HG03196 (cell line): Measurements from ENCODE around the gene ABCB4.
"Not testable (repeated sequence)": the region's sequence is repeated elsewhere in the genome, so short reads cannot be mapped to it uniquely, and the experiment has no call there.

ENCODE experiments used
- ATAC-seq: cut with Tn5 transposase; IDR thresholded peaks from one replicate; pipeline ENCODE4 v1.9.1; 2021; ENCODE audit not compliant: unreplicated experiment

The ABCB4 gene

DNA sequence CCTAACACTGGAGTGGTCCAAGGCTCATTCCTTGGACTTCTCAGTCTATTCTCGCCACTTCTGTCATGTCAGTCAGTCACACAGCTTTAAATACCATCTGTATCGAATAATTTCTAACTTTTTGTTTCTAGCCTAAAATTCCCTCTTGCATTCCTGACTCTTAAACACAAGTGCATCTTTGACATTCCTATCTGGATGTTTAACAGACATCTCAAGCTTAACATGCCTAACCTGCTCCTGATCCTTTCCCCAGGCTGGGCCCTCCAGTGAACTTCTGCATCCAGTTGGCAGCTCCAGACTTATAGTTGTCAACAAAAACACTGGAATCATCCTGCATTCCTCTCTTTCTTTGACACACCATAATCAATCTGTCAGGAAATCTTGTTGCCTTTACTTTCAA, 4.5 kb upstream of the ABCB4 start:
- no peak for ATAC-seq

DNA sequence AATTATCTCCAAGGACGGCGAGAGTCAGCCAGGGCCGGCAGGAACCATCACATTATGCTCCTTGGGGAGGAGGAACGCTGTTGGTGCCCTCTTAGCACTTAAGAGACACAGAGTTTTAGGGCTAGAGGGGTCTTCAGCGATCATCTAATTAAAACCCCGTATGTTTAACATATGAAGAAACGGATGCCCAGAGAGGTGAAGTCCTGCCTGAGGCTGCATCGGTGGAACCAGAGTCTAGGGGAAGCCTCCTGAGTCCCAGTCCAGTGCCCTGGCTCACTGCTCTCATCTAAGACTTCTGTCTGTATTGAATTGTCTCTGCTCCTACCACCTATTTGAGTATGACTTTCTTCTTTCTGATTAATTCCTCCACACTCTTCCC, 688 bp upstream of the ABCB4 start:
- no peak for ATAC-seq

DNA sequence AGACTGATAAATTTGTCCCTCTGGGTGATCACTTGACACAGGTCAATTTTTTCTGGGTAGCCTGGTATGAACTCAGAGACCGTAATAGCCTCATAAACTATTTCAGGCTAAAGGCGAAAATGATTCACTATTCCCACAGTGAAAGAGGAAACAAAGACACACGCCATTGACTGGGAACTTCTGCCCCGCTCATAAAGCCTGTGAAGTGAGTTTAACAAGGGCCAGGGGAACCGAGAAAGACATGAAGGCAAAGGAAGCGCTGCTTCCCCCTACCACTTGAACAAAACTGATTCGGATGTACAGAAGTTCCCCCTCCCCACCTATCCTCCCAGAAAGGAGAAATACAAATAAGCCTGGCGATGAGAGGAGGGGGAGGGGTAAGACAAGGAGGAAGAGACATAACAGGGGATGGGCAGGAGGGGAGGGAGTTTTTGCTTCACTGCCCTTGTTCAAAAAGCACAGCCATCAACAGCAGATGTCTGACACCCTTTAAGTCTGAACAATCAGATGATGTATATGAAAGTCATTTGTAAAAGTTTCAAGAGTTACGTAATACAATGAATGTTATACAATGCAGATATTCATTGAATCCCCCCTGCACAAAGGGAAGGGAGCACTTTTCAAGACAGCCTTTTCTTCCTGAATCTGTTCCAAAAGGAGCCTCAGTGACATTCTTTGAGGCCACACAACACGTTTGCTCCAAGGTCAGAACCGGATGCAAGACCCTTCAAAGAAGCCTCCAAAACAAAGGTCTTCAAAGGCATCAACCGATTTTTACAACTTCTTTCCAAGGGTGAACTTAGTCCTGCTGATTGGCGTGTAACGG, 734 bp downstream of the ABCB4 start:
- peak; percentile 84 for ATAC-seq

DNA sequence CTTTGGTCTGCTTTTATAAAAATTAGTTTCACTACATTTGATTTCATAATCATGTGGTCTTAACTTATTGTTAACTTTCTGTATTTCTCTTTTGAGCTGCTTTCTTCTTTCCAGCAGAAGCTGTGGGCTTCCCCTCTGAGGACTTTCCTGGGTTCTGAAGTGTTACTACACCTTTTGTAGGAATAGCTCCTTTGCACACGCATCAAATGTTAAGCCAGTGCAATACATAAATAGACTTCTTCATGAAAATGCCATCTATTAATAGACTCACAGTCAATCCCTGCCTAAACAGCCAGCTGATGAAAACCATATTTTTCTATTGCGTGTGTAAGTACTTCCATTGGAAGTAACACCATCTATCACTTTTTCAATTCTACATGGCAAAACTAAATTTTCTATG, 1.5 kb downstream of the ABCB4 start:
- ATAC-seq: peak; percentile 9

DNA sequence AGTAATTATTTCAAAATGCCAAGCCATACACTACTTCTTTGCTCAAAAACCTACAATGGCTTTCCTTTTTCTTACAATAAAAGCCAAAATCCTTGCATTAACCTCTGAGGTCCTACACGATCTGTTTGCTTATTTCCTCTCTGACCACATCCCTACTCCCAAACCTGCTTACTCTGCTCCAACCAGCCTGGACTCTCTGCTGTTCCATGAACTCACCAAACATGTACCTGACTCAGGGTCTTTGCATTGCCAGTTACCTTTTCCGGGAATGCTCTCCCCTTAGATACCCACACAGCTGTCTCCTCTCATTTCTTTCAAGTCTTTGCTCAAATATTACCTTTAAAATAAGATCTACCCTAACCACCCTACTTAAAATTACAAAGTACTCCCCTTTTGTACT, 2.3 kb downstream of the ABCB4 start:
- no peak for ATAC-seq

DNA sequence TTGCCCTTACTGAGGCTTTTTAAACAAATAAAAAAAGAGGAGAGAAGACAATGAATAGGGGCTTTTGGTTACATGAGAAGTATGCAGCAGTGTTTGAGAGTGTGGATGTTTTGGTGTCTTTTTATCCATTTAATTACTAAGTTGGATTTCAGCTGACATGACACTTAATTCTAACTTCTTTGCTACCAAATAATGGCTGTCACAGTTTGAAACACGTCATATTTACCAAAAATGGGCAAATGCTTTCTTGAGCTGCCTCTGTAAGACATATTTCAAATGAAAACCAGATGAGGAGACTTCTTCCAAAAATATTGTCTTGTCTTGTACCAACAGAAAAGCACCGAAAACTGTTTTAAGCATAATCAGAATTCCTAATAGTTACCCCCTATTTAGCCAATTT, 4.0 kb downstream of the ABCB4 start:
- no peak for ATAC-seq

DNA sequence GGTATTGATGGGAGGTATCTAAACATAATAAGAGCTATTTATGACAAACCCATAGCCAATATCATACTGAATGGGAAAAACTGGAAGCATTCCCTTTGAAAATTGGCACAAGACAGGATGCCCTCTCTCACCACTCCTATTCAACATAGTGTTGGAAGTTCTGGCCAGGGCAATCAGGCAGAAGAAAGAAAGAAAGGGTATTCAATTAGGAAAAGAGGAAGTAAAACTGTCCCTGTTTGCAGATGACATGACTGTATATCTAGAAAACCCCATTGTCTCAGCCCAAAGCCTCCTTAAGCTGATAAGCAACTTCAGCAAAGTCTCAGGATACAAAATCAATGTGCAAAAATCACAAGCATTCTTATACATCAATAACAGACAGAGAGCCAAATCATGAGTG, 6.3 kb downstream of the ABCB4 start:
- not testable (repeated sequence) for ATAC-seq

DNA sequence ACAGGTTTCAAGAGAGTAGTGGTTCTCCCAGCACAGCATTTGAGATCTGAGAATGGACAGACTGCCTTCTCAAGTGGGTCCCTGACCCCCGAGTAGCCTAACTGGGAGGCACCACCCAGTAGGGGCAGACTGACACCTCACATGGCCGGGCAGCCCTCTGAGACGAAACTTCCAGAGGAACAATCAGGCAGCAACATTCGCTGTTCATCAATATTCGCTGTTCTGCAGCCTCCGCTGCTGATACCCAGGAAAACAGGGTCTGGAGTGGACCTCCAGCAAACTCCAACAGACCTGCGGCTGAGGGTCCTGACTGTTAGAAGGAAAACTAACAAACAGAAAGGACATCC, 10.0 kb downstream of the ABCB4 start:
- not testable (repeated sequence) for ATAC-seq

DNA sequence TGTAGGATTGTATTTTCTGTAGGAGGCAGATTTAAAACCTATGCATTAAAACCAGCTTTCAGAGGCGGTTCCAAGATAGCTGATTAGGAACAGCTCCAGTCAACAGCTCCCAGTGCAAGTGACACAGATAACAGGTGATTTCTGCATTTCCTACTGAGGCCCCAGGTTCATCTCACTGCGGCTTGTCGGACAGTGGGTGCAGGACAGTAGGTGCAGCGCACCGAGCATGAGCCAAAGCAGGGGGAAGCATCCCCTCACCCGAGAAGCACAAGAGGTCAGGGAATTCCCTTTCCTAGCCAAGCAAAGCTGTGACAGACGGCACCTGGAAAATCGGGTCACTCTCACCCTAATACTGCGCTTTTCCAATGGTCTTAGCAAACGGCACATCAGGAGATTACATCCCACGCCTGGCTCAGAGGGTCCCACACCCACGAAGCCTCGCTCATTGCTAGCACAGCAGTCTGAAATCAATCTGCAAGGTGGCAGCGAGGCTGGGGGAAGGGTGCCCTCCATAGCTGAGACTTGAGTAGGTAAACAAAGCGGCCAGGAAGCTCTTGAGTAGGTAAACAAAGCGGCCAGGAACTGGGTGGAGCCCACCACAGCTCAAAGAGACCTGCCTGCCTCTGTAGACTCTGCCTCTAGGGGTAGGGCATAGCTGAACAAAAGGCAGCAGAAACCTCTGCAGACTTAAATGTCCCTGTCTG, 10.5 kb downstream of the ABCB4 start:
- ATAC-seq: not testable (repeated sequence)

DNA sequence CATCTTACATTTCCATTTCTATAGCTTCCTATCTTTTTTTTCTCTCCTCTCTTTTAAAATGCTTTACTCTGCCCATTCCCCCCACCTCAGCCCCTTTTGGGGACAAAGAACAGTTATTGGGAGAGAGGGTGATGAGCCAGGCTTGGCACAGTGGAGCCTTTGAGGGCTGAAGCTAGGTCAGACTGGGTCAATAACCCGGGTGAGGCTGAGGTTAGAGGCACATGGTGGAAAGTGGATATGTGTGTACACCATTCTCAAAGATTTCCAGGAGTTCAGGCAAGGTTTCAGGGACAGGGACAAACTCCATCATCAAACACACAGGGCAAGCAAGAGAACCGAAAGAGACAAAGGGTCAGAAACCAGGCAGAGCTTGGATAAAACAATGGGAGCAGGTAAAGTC, 11.5 kb downstream of the ABCB4 start:
- ATAC-seq: no peak

DNA sequence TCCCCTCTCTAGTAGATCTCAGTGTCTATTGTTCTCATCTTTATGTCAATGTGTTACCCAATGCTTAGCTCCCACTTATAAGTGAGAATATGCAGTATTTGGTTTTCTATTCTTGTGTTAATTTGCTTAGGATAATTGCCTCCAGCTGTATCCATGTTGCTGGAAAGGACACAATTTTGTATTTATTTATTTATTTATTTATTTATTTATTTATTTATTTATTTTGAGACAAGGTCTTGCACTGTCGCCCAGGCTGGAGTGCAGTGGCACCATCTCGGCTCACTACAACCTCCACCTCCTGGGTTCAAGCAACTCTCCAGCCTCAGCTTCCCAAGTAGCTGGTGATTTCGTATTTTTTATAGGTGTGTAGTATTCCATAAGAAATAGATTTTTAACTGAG, 15.0 kb downstream of the ABCB4 start:
- ATAC-seq: not testable (repeated sequence)

DNA sequence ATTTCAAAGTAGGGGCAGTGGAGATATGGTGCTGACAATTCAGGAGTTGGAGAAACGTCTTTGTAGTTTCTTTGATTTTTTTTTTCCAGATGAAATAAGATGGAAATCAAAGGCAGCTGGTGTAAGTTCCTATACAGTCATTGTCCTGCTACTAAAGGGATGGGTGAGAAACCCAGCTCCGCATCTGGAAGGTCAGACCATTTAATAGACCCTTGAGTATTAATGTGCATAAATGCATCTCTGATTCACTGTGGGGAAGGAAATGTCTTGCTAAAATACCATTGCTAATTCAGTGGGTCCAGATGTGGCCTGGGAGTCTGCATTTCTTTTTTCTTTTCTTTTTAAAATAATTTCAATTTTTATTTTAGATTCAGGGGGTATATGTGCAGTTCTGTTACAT, 15.5 kb downstream of the ABCB4 start:
- ATAC-seq: no peak

DNA sequence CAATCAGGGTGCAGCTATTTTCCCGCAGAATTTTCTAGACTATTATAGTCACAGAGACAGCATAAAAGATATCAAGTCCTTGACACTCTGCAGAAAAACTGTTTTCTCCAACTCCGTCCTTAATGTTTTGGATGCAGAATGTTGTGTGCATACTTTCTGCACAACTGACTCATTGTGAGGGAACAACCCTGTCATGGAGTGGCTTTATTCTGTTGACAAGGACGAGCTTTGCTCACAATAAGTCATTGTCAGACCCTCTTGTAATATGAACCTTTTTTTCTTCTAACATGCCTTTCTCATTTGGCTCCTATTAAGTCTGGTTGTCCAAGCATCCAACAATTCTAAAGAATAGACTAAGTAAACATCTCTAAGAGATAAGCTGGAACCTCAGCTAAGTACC, 17.3 kb downstream of the ABCB4 start:
- ATAC-seq: no peak

DNA sequence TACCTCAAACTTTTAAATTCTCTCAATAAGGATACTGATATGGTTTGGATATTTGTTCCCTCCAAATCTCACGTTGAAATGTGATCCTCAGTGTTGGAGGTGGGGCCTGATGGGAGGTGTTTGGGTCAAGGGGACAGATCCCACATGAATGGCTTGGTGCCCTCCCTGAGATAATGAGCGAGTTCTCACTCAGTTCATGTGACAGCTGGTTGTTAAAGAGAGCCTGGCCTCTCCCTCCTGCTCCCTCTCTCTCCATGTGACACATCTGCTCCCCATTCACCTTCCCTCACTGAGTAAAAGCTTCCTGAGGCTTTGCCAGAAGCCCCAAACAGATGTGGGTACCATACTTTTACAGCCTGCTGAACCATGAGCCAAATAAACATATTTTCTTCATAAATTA, 19.2 kb downstream of the ABCB4 start:
- ATAC-seq: no peak

DNA sequence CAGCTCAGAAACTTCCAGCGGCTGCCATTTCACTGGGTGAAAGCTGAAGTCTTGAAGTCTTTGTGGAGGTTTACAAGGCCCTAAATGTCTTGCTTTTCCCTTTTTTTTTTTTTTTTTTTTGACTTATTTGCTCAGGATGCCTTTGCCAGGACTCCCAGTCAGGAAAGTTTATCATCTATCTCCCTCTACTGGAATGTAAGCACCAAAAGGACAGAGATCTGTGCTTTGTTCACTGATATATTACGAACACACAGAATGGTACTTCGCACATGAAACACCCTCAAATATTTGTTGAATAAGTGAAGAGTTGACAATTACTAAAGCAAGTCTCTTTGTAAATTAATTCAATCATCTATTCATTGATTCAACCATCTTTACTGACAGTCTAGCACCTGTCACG, 23.2 kb downstream of the ABCB4 start:
- no peak for ATAC-seq

DNA sequence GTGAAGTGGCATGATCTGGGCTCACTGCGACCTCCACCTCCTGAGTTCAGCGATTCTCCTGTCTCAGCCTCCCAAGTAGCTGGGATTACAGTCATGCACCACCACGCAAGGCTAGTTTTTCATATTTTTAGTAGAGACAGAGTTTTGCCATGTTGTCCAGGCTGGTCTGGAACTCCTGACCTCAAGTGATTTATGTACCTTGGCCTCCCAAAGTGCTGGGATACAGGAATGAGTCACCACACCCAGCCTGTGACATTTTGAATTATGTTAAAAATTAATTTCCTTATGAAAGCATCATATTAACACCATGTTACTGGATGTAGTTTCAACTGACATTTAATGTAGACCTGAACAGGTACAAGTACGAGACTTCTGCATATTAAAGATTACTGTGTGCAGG, 24.3 kb downstream of the ABCB4 start:
- no peak for ATAC-seq

DNA sequence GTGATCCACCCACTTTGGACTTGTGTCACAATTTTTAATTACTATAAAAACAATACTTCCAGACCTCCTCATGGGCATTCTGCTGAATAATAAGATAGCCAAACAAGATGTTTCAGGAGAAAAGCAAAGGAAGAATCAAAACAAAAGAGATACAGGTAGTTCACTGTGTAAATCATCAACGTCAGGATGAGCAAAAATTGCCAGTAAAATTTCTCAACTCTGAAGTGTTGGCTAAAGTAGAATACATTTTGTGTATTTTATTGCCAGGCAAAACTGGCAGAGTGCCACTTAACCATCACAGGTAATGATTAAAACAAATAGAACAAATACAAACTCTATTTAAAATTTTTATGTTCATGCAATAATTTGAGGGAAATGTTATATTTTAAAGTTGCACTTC, 24.8 kb downstream of the ABCB4 start:
- no peak for ATAC-seq

DNA sequence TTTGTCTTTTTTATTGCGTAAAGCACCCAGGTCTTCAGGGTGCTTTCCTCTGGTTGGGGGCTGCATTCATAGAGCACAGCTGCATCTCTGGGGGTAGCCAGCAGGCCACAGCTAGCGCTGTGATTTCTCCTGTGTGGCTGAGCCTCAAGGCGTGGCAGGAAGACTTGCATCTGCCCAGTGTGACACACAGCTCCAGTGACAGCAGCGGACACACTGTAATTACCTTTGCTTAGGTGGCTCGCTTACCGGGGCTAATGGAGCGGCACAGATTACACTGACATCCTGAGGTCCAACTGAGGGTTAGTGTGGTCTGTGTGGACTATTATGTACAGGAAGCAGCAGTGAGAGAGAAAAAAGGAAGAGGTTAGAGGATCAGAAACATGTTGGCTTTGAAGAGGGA, 27.1 kb downstream of the ABCB4 start:
- no peak for ATAC-seq

DNA sequence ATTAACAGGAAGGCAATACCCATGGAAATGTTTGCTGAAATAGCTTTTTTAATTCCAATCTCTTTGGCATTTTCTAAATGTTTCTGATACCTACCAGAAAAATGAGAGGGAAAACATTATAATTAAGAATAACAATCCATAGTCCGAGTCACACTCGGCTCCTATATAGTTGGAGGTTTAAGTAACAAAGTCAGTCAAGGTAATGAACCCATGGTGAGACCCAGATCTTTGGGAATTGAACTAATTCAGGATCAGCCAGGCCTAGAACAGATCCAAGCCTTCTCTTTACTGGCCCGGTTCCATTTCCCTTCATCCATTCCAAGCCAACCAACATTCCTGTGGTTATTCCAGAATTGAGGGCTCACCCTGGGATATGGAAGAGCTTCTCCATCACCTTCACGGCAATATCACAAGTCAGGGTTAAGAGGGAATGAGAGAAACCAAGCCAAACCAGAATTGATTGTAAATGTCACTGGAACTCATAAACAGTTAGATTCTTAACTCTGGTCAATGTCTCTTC, 28.3 kb downstream of the ABCB4 start:
- ATAC-seq: no peak

DNA sequence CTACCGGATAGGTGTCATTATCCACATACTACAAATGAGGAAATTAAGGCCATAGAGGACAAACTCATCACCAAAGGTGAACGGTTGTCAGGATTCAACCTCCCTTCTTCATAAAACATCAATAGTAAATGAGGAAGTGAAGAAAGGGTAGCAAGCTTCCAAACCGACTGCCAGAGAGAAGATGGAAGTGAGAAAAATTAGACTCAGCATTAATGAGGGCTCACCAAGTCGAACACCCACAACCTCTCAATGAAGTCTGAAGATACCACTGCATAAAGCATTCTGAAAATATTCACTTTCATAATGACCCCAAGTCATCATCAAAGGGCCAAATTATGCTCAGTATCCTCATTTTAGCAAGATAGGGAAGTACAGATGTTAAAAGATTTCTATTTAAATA, 29.6 kb downstream of the ABCB4 start:
- ATAC-seq: no peak

DNA sequence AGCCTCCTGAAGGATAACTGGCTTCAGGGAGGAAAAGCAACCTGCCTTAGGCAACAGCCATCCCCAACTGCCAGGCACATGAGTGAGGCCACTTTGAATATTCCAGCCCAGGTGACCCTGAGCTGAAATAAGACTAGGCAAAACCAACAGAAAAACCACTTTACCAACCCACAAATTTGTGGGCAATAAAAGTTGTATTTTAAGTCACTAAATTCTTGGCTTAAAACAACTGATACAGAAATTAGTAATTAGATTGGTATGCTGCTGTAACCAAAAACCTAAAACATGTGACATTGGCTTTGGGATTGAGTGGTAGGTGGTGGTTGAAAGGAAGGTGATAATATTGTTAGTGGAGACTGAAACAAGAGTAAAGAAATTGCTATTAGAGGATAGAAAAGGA, 39.9 kb downstream of the ABCB4 start:
- ATAC-seq: no peak

DNA sequence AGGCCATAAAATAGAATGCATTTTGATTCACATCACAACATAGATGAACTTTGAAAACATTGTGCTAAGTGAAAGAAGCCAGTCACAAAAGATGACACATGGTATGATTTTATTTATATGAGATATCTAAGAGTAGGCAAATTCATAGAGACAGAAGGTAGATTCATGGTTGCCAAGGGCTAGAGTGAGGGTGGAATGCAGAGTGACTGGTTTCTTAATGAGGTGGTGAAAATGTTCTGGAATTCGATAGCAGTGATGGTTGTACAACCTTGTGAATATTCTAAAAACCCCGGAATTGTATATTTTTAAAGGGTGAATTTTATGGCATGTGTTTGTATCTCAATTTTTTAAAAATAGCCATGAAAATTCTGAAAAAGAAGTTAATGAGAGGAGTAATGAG, 42.9 kb downstream of the ABCB4 start:
- ATAC-seq: no peak

DNA sequence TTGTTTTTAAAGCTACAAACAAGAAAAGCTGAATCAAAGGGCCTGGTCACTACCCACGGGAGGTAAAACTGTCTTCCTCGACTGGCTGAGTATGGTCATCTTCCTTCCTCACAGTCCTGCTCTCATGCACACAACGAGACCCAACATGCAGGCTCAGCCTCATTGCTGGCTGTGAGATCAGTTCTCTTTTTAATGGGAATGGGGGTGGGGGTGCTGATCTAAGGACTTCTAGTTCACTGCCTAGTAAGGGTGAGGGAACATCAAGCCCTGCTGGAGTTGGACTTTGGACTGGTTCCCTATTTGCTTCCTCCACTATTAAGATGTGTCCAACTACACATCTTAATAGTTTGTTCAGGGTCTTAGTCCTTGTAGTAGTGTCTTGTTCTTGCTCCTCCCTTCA, 48.2 kb downstream of the ABCB4 start:
- ATAC-seq: no peak
